Measurements from ENCODE around the gene KRTCAP3.

DNA sequence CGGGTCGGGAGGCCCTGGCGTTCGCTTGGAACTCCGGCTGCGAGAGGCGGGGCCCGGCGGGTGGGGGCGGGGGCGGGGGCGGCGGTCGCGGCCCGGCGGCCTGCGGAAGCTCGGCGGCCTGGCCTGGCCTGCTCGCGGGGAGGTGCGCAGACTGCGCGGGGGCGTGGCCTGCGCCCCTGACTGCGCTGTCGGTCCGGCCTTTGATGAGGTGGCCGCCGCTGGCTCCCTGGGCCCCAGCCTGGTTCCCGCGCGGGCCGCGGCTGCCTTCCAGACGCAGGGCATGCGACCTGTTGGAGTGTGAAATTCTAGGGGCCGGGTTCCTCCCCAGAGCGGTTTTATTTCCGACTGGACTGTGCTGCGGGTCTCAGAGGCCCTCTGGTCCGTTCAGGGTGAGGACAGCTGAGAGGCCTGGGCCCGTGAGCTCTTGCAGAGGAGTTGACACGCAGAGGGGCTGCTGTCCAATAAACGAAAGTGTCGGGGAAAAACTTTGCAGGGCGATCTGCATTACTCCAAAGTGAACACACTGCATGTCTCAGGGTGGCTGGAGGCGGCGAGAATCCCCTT, 13.1 kb upstream of the KRTCAP3 start:
- TF ChIP-seq POLR2AphosphoS5 (IDR thresholded peaks at IDR 0.05): no peak
- no peak for TF ChIP-seq TAF1 (IDR thresholded peaks at IDR 0.05; ENCODE audit: low read depth)
- TF ChIP-seq, protein P1, sequence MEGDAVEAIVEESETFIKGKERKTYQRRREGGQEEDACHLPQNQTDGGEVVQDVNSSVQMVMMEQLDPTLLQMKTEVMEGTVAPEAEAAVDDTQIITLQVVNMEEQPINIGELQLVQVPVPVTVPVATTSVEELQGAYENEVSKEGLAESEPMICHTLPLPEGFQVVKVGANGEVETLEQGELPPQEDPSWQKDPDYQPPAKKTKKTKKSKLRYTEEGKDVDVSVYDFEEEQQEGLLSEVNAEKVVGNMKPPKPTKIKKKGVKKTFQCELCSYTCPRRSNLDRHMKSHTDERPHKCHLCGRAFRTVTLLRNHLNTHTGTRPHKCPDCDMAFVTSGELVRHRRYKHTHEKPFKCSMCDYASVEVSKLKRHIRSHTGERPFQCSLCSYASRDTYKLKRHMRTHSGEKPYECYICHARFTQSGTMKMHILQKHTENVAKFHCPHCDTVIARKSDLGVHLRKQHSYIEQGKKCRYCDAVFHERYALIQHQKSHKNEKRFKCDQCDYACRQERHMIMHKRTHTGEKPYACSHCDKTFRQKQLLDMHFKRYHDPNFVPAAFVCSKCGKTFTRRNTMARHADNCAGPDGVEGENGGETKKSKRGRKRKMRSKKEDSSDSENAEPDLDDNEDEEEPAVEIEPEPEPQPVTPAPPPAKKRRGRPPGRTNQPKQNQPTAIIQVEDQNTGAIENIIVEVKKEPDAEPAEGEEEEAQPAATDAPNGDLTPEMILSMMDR (IDR thresholded peaks at IDR 0.05; ENCODE audit: poor library complexity, severe bottlenecking): no peak
- TF ChIP-seq SMC3 (conservative IDR thresholded peaks at IDR 0.05; ENCODE audit: poor library complexity): no peak
- TF ChIP-seq RAD21 (conservative IDR thresholded peaks at IDR 0.05): no peak
- TF ChIP-seq MXI1 (conservative IDR thresholded peaks at IDR 0.05; ENCODE audit: poor library complexity, severe bottlenecking): peak; percentile 59
- TF ChIP-seq, protein P2, sequence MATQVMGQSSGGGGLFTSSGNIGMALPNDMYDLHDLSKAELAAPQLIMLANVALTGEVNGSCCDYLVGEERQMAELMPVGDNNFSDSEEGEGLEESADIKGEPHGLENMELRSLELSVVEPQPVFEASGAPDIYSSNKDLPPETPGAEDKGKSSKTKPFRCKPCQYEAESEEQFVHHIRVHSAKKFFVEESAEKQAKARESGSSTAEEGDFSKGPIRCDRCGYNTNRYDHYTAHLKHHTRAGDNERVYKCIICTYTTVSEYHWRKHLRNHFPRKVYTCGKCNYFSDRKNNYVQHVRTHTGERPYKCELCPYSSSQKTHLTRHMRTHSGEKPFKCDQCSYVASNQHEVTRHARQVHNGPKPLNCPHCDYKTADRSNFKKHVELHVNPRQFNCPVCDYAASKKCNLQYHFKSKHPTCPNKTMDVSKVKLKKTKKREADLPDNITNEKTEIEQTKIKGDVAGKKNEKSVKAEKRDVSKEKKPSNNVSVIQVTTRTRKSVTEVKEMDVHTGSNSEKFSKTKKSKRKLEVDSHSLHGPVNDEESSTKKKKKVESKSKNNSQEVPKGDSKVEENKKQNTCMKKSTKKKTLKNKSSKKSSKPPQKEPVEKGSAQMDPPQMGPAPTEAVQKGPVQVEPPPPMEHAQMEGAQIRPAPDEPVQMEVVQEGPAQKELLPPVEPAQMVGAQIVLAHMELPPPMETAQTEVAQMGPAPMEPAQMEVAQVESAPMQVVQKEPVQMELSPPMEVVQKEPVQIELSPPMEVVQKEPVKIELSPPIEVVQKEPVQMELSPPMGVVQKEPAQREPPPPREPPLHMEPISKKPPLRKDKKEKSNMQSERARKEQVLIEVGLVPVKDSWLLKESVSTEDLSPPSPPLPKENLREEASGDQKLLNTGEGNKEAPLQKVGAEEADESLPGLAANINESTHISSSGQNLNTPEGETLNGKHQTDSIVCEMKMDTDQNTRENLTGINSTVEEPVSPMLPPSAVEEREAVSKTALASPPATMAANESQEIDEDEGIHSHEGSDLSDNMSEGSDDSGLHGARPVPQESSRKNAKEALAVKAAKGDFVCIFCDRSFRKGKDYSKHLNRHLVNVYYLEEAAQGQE (IDR thresholded peaks at IDR 0.05; ENCODE audit: borderline replicate concordance): no peak
